HepG2 (cell line): Measurements from ENCODE around the gene ADAMTS12. TPM values are rescaled to one million over a fixed set of nuclear protein-coding genes. Genes with fewer than 3 reads are reported as not detected.

Experiments used
- ATAC-seq: fragments of 200-7000 bp; cut with Tn5 transposase; 3 replicates; pipeline ENCODE4 v1.9.1; 2020; ENCODE audit warnings: mild to moderate bottlenecking, moderate library complexity
- BruUV-seq: library from RNA; stranded (reverse); fragments of 400-500 nt; replicated peaks from 2 replicates; lab custom pipeline; 2021; lab: Mats Ljungman, UMichigan
- CTCF ChIA-PET: fragments of 300-600 bp; formaldehyde crosslinking; extraction: SDS; loops from one replicate; lab custom pipeline; 2021; ENCODE audit warnings: low total read pairs, inconsistent platforms, low intra/inter-chr PET ratio; lab: Yijun Ruan, JAX
- POLR2A ChIA-PET: fragments of 350-600 bp; sonication (Branson Sonifier 250); formaldehyde crosslinking; loops from one replicate; lab custom pipeline; 2020; ENCODE audit warnings: antibody characterized with exemption, inconsistent platforms; lab: Yijun Ruan, JAX
- DNase-seq: peaks from one replicate; pipeline ENCODE4 v3.0.0-alpha.2; 2015; ENCODE audit warnings: low spot score
- FAIRE-seq: peaks from 3 replicates; lab custom pipeline; 2011; peaks lifted over from hg19 to GRCh38; lab: Jason Lieb, UNC
- H2AFZ ChIP-seq: one replicate; pipeline ENCODE4 v1.6.1; 2011; ENCODE audit warnings: low read length, inconsistent platforms
- H3K27ac ChIP-seq: fragments of 300-600 bp; 3 replicates; pipeline ENCODE4 v1.8.0; 2011; ENCODE audit warnings: mixed run types, mild to moderate bottlenecking, mixed read lengths, low read length, inconsistent platforms; ENCODE audit not compliant: insufficient read depth; ENCODE audit errors: extremely low read length
- H3K27me3 ChIP-seq, 2 experiments: fragments of 200-600 bp in 1 of 2; 2 replicates in 1 of 2; 3 replicates in 1 of 2; pipeline versions ENCODE4 v1.6.0 to v1.8.0; 2011; ENCODE audit warnings: low read length in 2 of 2, mild to moderate bottlenecking in 2 of 2, moderate library complexity in 2 of 2, inconsistent platforms in 1 of 2; ENCODE audit not compliant: insufficient read depth in 2 of 2, control insufficient read depth in 1 of 2
- H3K36me3 ChIP-seq, 2 experiments: fragments of 200-600 bp in 1 of 2; replicated peaks in 1 of 2; 2 replicates in 1 of 2; 3 replicates in 1 of 2; pipeline versions ENCODE4 v1.5.1 to v1.8.0; 2011; ENCODE audit warnings: low read length in 2 of 2, inconsistent platforms in 1 of 2; ENCODE audit not compliant: insufficient read depth in 2 of 2, control insufficient read depth in 1 of 2
- H3K4me1 ChIP-seq: 2 replicates; pipeline ENCODE4 v1.5.1; 2012; ENCODE audit warnings: low read length, inconsistent platforms; ENCODE audit not compliant: insufficient read depth
- H3K4me2 ChIP-seq: 2 replicates; pipeline ENCODE4 v1.6.0; 2011; ENCODE audit warnings: low read depth, low read length, inconsistent platforms
- H3K4me3 ChIP-seq, 3 experiments: fragments of 200-600 bp in 1 of 3; sonication (generic), shearing (Covaris generic) in 1 of 3; replicated peaks in 1 of 3; 2 replicates each; pipeline ENCODE4 v1.5.1; 2011 to 2016; ENCODE audit warnings: low read length in 3 of 3, inconsistent platforms in 2 of 3, low read depth in 2 of 3, mild to moderate bottlenecking in 2 of 3, control low read depth in 1 of 3, mixed read lengths in 1 of 3; ENCODE audit not compliant: insufficient read depth in 1 of 3
- H3K79me2 ChIP-seq: one replicate; pipeline ENCODE4 v1.6.1; 2011; ENCODE audit warnings: low read length, inconsistent platforms; ENCODE audit not compliant: insufficient read depth
- H3K9ac ChIP-seq: 2 replicates; pipeline ENCODE4 v1.6.0; 2011; ENCODE audit warnings: mild to moderate bottlenecking, low read depth, low read length, inconsistent platforms; ENCODE audit not compliant: insufficient read depth
- H3K9me3 ChIP-seq: 2 replicates; pipeline ENCODE4 v1.5.1; 2012; ENCODE audit warnings: mild to moderate bottlenecking, low read length
- H4K20me1 ChIP-seq: 2 replicates; pipeline ENCODE4 v1.6.0; 2011; ENCODE audit warnings: inconsistent platforms, mild to moderate bottlenecking, low read length, moderate library complexity; ENCODE audit not compliant: insufficient read depth
- BHLHE40 ChIP-seq: IDR thresholded peaks from 2 replicates; pipeline ENCODE4 v1.6.1; 2011; ENCODE audit warnings: low read length, improper control_type of control experiment
- CCAR2 ChIP-seq: fragments of 200-400 bp; formaldehyde crosslinking; optimal IDR thresholded peaks from 2 replicates; pipeline ENCODE3; 2018; ENCODE audit warnings: low read depth, mild to moderate bottlenecking, low read length, moderate library complexity
- CCDC6 ChIP-seq: sonication (generic); formaldehyde crosslinking; IDR thresholded peaks from 2 replicates; pipeline ENCODE4 v1.8.1; 2022; ENCODE audit warnings: mild to moderate bottlenecking, missing genetic modification reagents, moderate library complexity
- ERF ChIP-seq: IDR thresholded peaks from 2 replicates; pipeline ENCODE4 v1.6.1; 2018; ENCODE audit warnings: missing biosample characterization, missing genetic modification reagents
- KLF9 ChIP-seq: IDR thresholded peaks from 2 replicates; pipeline ENCODE4 v1.6.1; 2016; ENCODE audit warnings: low read depth
- NFATC3 ChIP-seq: sonication (generic); formaldehyde crosslinking; IDR thresholded peaks from 2 replicates; pipeline ENCODE4 v1.5.1; 2020; ENCODE audit warnings: mild to moderate bottlenecking, missing genetic modification reagents
- PAXIP1 ChIP-seq: sonication (generic); formaldehyde crosslinking; conservative IDR thresholded peaks from 2 replicates; pipeline ENCODE4 v1.4.0; 2020; ENCODE audit warnings: mild to moderate bottlenecking, missing genetic modification reagents, moderate library complexity
- PCBP2 ChIP-seq: fragments of 200-400 bp; formaldehyde crosslinking; optimal IDR thresholded peaks from 2 replicates; pipeline ENCODE3; 2018; ENCODE audit warnings: low read length, low read depth; ENCODE audit not compliant: poor library complexity, severe bottlenecking
- PRPF4 ChIP-seq: fragments of 200-400 bp; formaldehyde crosslinking; IDR thresholded peaks from 2 replicates; pipeline ENCODE4 v1.6.1; 2016; ENCODE audit warnings: low read length, low read depth; ENCODE audit not compliant: poor library complexity, severe bottlenecking
- RFX1 ChIP-seq: fragments of 450-650 bp; IDR thresholded peaks from 2 replicates; pipeline ENCODE4 v1.6.1; 2017
- RXRA ChIP-seq: sonication (generic); formaldehyde crosslinking; IDR thresholded peaks from 2 replicates; pipeline ENCODE4 v1.5.1; 2020; ENCODE audit warnings: missing genetic modification reagents
- SIX1 ChIP-seq: sonication (generic); formaldehyde crosslinking; IDR thresholded peaks from 2 replicates; pipeline ENCODE4 v1.4.0; 2020; ENCODE audit warnings: missing genetic modification reagents, borderline replicate concordance
- SOX5 ChIP-seq: IDR thresholded peaks from 2 replicates; pipeline ENCODE4 v1.6.1; 2016; ENCODE audit warnings: borderline replicate concordance
- SP2 ChIP-seq: sonication (generic); formaldehyde crosslinking; IDR thresholded peaks from 2 replicates; pipeline ENCODE4 v1.5.1; 2020; ENCODE audit warnings: mild to moderate bottlenecking, missing genetic modification reagents
- ZBTB7A ChIP-seq: sonication (generic); formaldehyde crosslinking; IDR thresholded peaks from 2 replicates; pipeline ENCODE4 v1.8.0; 2022; ENCODE audit warnings: mild to moderate bottlenecking, missing genetic modification reagents
- ZBTB8A ChIP-seq: sonication (generic); formaldehyde crosslinking; IDR thresholded peaks from 2 replicates; pipeline ENCODE4 v1.4.0; 2020; ENCODE audit warnings: mild to moderate bottlenecking, low read depth, missing genetic modification reagents, borderline replicate concordance
- ZNF143 ChIP-seq: sonication (generic); formaldehyde crosslinking; IDR thresholded peaks from 2 replicates; pipeline ENCODE4 v1.4.0; 2020; ENCODE audit warnings: missing genetic modification reagents
- ZNF274 ChIP-seq: sonication (generic); formaldehyde crosslinking; IDR thresholded peaks from 2 replicates; pipeline ENCODE4 v1.5.1; 2020; ENCODE audit warnings: mild to moderate bottlenecking, missing genetic modification reagents
- ZNF296 ChIP-seq: sonication (generic); formaldehyde crosslinking; conservative IDR thresholded peaks from 2 replicates; pipeline ENCODE4 v1.5.0; 2020; ENCODE audit warnings: mild to moderate bottlenecking, missing genetic modification reagents
- ZNF3 ChIP-seq: IDR thresholded peaks from 2 replicates; pipeline ENCODE4 v1.7.0; 2017; ENCODE audit warnings: inconsistent platforms
- ZNF619 ChIP-seq: sonication (generic); formaldehyde crosslinking; IDR thresholded peaks from 2 replicates; pipeline ENCODE4 v1.4.0; 2020; ENCODE audit warnings: mild to moderate bottlenecking, missing genetic modification reagents
- WGBS: methylation state at CpG from one replicate; pipeline ENCODE4 v1.1.6; 2017; ENCODE audit warnings: low lambda C conversion rate; 5-methylcytosine and 5-hydroxymethylcytosine counted together
- in situ Hi-C: cut with HindIII; loops from 2 replicates; pipeline ENCODE4 v1.10.0; 2017; ENCODE audit warnings: low pct_unique_long_range_greater_than_20kb; ENCODE audit not compliant: extremely low pct_ligation_motif_present
- intact Hi-C: fragments of 100-400 bp; cut with micrococcal nuclease; formaldehyde crosslinking; loops from one replicate; pipeline ENCODE4 v1.10.0; 2022; ENCODE audit not compliant: unreplicated experiment
- polyA plus RNA-seq, 8 experiments: library from polyadenylated mRNA; depleted of rRNA in 3 of 8; stranded (reverse) in 7 of 8; unstranded in 1 of 8; fragments of >200 nt; fragmentation: Illumina TruSeq in 4 of 8; extraction: Trizol in 4 of 8; gene quantifications; 2 replicates each; pipeline versions ENCODE4 v1.2.1 to v1.2.3, GENCODE V29; 2011 to 2016; ENCODE audit warnings: low read depth in 4 of 8, missing spikeins in 1 of 8, mixed read lengths in 1 of 8; ENCODE audit not compliant: insufficient read depth in 1 of 8
- total RNA-seq, 5 experiments: library from RNA; depleted of rRNA; stranded (reverse); fragments of >200 nt; fragmentation: Illumina TruSeq; extraction: Trizol; gene quantifications; 2 replicates each; pipeline ENCODE4 v1.2.3, GENCODE V29; 2016; ENCODE audit warnings: low read depth in 1 of 5

ADAMTS12 gene
- total and polyA plus RNA-seq, 2 of the 13 experiments (the other 11 are each of a cell fraction or from before 2014, with no cell fraction given) = 0.03 TPM; not detected in 1

DNA sequence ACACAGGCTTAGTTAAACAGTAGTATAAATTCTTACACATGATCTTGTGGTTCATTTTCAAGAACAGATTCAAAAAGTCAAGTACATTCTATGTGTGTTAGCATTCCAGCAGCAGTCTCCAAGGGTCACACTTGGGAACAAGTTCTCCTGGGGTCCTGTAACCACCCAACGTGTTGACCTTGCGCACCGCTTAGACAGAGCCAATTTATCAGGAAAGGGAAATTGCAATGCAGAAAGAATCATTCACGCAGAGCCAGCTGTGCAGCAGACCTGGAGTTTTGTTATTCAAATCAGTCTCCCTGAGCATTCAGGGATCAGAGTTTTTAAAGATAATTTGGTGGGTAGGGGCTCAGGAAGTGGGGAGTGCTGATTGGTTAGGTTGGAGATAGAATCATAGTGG, 35.9 kb upstream of the ADAMTS12 start:
- intact Hi-C loops = no loop called here
- WGBS = 65% methylated on average over 4 of the region's 4 CpGs
- no peak overlapping the region for H3K4me3 ChIP-seq
- H3K4me2 ChIP-seq = no peak overlapping the region
- BruUV-seq = no TSS peak
- H3K4me1 ChIP-seq = no peaks in the 10 kb centered on the region
- in situ Hi-C loops = no loop called here
- no peak overlapping the region for H3K27ac ChIP-seq
- no peaks in the 10 kb centered on the region for H4K20me1 ChIP-seq
- H3K27me3 ChIP-seq = peaks cover 0 to 2% of the 10 kb centered on the region in 2 experiments; a peak in 2 of 5 replicates
- no peak for TF ChIP-seq SOX5
- TF ChIP-seq BHLHE40 = no peak
- no peak for TF ChIP-seq SIX1 (CRISPR knock-in tag)
- TF ChIP-seq ZNF619 (CRISPR knock-in tag) = no peak
- no peak for TF ChIP-seq NFATC3 (CRISPR knock-in tag)
- TF ChIP-seq CCDC6 (CRISPR knock-in tag) = no peak
- no peaks in the 10 kb centered on the region for H3K79me2 ChIP-seq
- H3K9ac ChIP-seq = no peak overlapping the region
- no peak for DNase-seq
- ChIA-PET POLR2A (no interaction called here), CTCF (no interaction called here)
- no peak overlapping the region for H2AFZ ChIP-seq
- ATAC-seq = no peak
- H3K36me3 ChIP-seq = no peaks in the 10 kb centered on the region
- H3K9me3 ChIP-seq = no peaks in the 10 kb centered on the region
- FAIRE-seq = no peak

DNA sequence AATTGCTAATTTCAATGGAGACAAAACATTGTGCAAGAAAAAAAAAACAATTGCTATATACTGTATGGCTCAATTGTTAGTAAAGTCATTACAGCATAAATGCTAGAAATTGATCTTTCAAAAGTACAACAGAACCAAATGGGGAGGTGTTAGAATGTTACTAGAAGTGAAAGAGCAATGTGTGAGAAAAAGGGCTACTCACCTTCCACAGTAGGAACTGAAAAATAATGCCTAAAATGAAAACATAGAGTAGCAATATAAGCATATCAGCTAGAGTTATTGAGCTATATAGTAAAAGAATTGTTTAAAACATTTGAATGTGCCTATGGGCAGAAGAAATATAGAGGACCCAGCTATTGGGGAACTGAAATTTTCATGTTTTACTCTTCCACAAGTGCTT, 33.5 kb upstream of the ADAMTS12 start:
- Histone ChIP-seq H3K4me3 (no peak overlapping the region), H2AFZ (no peak overlapping the region), H3K4me1 (no peaks in the 10 kb centered on the region), H3K27me3 (no peaks in the 10 kb centered on the region; a peak in 1 of 5 replicates), H4K20me1 (no peaks in the 10 kb centered on the region), H3K4me2 (no peak overlapping the region), H3K79me2 (no peaks in the 10 kb centered on the region), H3K9ac (no peak overlapping the region), H3K9me3 (no peaks in the 10 kb centered on the region), H3K36me3 (no peaks in the 10 kb centered on the region), H3K27ac (no peak overlapping the region)
- BruUV-seq = no TSS peak
- ChIA-PET CTCF (no interaction called here), POLR2A (no interaction called here)
- TF ChIP-seq ZBTB8A (CRISPR knock-in tag) (no peak), PAXIP1 (CRISPR knock-in tag) (no peak), RXRA (CRISPR knock-in tag) (no peak), ZNF3 (CRISPR knock-in tag) (no peak), PRPF4 (no peak), SP2 (CRISPR knock-in tag) (no peak), KLF9 (CRISPR knock-in tag) (no peak), ERF (CRISPR knock-in tag) (no peak), ZNF296 (CRISPR knock-in tag) (no peak), ZBTB7A (no peak), CCAR2 (no peak), PCBP2 (no peak), ZNF143 (CRISPR knock-in tag) (no peak), ZNF274 (CRISPR knock-in tag) (no peak), RFX1 (no peak)
- ATAC-seq (no peak), FAIRE-seq (no peak), DNase-seq (no peak)
- in situ Hi-C loops = no loop called here
- intact Hi-C loops = no loop called here
